OCI-LY1 (cell line): Measurements from ENCODE around the gene FAM151A.

ENCODE experiments used
- EZH2 ChIP-seq: fragments of 200-600 bp; sonication (generic), shearing (Covaris generic); IDR thresholded peaks from 2 replicates; pipeline ENCODE4 v1.8.0; 2017; ENCODE audit warnings: borderline replicate concordance, mixed run types, mild to moderate bottlenecking, antibody characterized with exemption, low read length, moderate library complexity, mixed read lengths
- TF ChIP-seq, protein P1 (sequence below): fragments of 200-600 bp; sonication (generic), shearing (Covaris generic); IDR thresholded peaks from 2 replicates; pipeline ENCODE4 v1.5.1; 2017; ENCODE audit warnings: mild to moderate bottlenecking, antibody characterized with exemption, low read length, moderate library complexity, mixed read lengths

DNA sequence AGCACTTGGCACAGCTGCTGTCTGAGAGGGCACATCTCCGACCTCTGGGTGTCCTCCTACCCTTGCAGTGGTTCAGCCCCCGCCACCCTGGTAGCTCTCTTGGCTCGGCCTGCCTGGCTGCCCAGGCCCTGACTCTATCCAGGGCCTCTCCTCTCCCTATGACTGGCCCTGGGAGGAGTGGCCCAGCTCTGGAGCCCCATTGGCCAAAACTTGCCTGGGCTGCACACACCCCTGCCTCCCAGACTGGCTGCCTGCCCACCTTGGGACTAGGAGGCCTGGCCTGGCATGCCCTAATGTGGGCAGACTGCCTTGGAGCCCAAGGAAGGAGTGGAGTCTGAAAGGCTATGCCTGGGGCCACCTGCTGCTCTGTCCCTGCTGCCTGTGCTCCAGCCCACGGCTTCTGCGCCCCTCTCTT lies 41.7 kb downstream of the FAM151A start:
- TF ChIP-seq, protein P1, sequence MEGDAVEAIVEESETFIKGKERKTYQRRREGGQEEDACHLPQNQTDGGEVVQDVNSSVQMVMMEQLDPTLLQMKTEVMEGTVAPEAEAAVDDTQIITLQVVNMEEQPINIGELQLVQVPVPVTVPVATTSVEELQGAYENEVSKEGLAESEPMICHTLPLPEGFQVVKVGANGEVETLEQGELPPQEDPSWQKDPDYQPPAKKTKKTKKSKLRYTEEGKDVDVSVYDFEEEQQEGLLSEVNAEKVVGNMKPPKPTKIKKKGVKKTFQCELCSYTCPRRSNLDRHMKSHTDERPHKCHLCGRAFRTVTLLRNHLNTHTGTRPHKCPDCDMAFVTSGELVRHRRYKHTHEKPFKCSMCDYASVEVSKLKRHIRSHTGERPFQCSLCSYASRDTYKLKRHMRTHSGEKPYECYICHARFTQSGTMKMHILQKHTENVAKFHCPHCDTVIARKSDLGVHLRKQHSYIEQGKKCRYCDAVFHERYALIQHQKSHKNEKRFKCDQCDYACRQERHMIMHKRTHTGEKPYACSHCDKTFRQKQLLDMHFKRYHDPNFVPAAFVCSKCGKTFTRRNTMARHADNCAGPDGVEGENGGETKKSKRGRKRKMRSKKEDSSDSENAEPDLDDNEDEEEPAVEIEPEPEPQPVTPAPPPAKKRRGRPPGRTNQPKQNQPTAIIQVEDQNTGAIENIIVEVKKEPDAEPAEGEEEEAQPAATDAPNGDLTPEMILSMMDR, result no peak
- TF ChIP-seq EZH2, result no peak
